Keratinocyte (primary cell): ENCODE results near the gene TAF13. TPM values are rescaled to one million over a fixed set of nuclear protein-coding genes. Genes with fewer than 3 reads are reported as not detected.

Experiments used
- DNase-seq: peaks from one replicate; pipeline ENCODE4 v3.0.0-alpha.2; 2011; ENCODE audit warnings: low read depth, missing footprints, low spot score
- FAIRE-seq: peaks from 2 replicates; lab custom pipeline; 2011; peaks lifted over from hg19 to GRCh38; lab: Jason Lieb, UNC
- H2AFZ ChIP-seq: 2 replicates; pipeline ENCODE4 v1.6.0; 2012; ENCODE audit warnings: low read length, control low read depth, inconsistent platforms; ENCODE audit not compliant: control insufficient read depth
- H3K27ac ChIP-seq: 2 replicates; pipeline ENCODE4 v1.5.1; 2011; ENCODE audit warnings: low read length; ENCODE audit not compliant: control insufficient read depth, insufficient read depth
- H3K27me3 ChIP-seq: 3 replicates; pipeline ENCODE4 v1.6.0; 2011; ENCODE audit warnings: low read length; ENCODE audit not compliant: control insufficient read depth, insufficient read depth; ENCODE audit errors: extremely low read depth
- H3K36me3 ChIP-seq, 2 experiments: 2 replicates in 1 of 2; 3 replicates in 1 of 2; pipeline ENCODE4 v1.5.1; 2011; ENCODE audit warnings: low read length in 2 of 2, mild to moderate bottlenecking in 1 of 2; ENCODE audit not compliant: control insufficient read depth in 2 of 2, insufficient read depth in 2 of 2; ENCODE audit errors: extremely low read depth in 1 of 2
- H3K4me1 ChIP-seq: 3 replicates; pipeline ENCODE4 v1.5.1; 2011; ENCODE audit warnings: low read length; ENCODE audit not compliant: control insufficient read depth, insufficient read depth; ENCODE audit errors: extremely low read depth
- H3K4me2 ChIP-seq: 3 replicates; pipeline ENCODE4 v1.6.0; 2011; ENCODE audit warnings: low read depth, low read length; ENCODE audit not compliant: control insufficient read depth, insufficient read depth; ENCODE audit errors: extremely low read depth
- H3K4me3 ChIP-seq, 3 experiments: fragments of 200-600 bp in 1 of 3; sonication (generic) in 1 of 3; 2 replicates in 2 of 3; 3 replicates in 1 of 3; pipeline ENCODE4 v1.5.1; 2011 to 2016; ENCODE audit warnings: low read length in 3 of 3, mild to moderate bottlenecking in 3 of 3, control low read depth in 2 of 3, inconsistent platforms in 1 of 3, low read depth in 1 of 3, mixed read lengths in 1 of 3, mixed run types in 1 of 3, moderate library complexity in 1 of 3; ENCODE audit not compliant: control insufficient read depth in 2 of 3, insufficient read depth in 2 of 3; ENCODE audit errors: extremely low read depth in 1 of 3
- H3K79me2 ChIP-seq: 2 replicates; pipeline ENCODE4 v1.6.0; 2012; ENCODE audit warnings: low read length; ENCODE audit not compliant: control insufficient read depth, insufficient read depth
- H3K9ac ChIP-seq: 3 replicates; pipeline ENCODE4 v1.6.0; 2011; ENCODE audit warnings: low read length; ENCODE audit not compliant: control insufficient read depth, insufficient read depth; ENCODE audit errors: extremely low read depth
- H3K9me1 ChIP-seq: 3 replicates; pipeline ENCODE4 v1.6.0; 2011; ENCODE audit warnings: low read length; ENCODE audit not compliant: control insufficient read depth, insufficient read depth; ENCODE audit errors: extremely low read depth
- H3K9me3 ChIP-seq: 2 replicates; pipeline ENCODE4 v1.5.1; 2012; ENCODE audit warnings: low read depth, low read length; ENCODE audit not compliant: control insufficient read depth
- H4K20me1 ChIP-seq: 3 replicates; pipeline ENCODE4 v1.6.0; 2011; ENCODE audit warnings: low read length; ENCODE audit not compliant: control insufficient read depth, insufficient read depth; ENCODE audit errors: extremely low read depth
- EZH2 ChIP-seq: IDR thresholded peaks from one replicate; pipeline ENCODE4 v1.6.1; 2012; ENCODE audit warnings: inconsistent platforms, mild to moderate bottlenecking, low read length, moderate library complexity
- dilution Hi-C: fragments of 300-500 bp; cut with MboI; formaldehyde crosslinking; loops from one replicate; pipeline ENCODE4 v1.7.0; 2020; ENCODE audit warnings: low sequenced_read_pairs; ENCODE audit not compliant: extremely low pct_ligation_motif_present
- polyA plus RNA-seq, 5 experiments: library from polyadenylated mRNA; depleted of rRNA in 3 of 5; stranded (reverse) in 3 of 5; stranded (forward) in 1 of 5; unstranded in 1 of 5; fragments of >200 nt; gene quantifications; 1 replicate in 1 of 5; 2 replicates in 3 of 5; 3 replicates in 1 of 5; pipeline versions ENCODE4 v1.2.1 to v1.2.3, GENCODE V29; 2011 to 2012; ENCODE audit warnings: missing spikeins in 2 of 5, low read depth in 1 of 5, low replicate concordance in 1 of 5
- TF ChIP-seq, protein P1 (sequence below), 3 experiments: IDR thresholded peaks in 1 of 3; conservative IDR thresholded peaks in 1 of 3; optimal IDR thresholded peaks in 1 of 3; 2 replicates in 2 of 3; 3 replicates in 1 of 3; pipeline versions ENCODE3 to v1.5.1; 2011; ENCODE audit warnings: low read length in 3 of 3, mild to moderate bottlenecking in 3 of 3, moderate library complexity in 2 of 3, control low read depth in 1 of 3, inconsistent platforms in 1 of 3; ENCODE audit not compliant: insufficient read depth in 2 of 3; ENCODE audit errors: extremely low read depth in 1 of 3

The TAF13 gene
- polyA plus RNA-seq, 1 donor (not counting 4 experiments of a cell fraction or from before 2014, with no cell fraction given): 151 TPM

- H3K36me3 ChIP-seq: peaks cover 7 to 8% of the 10 kb centered on the region in 2 experiments
- no peaks in the 10 kb centered on the region for H3K27me3 ChIP-seq
- H3K9ac ChIP-seq: peak overlapping the region; percentile 87
- dilution Hi-C loops: no loop called here
- H3K9me3 ChIP-seq: no peaks in the 10 kb centered on the region
- peak overlapping the region; percentile 78 for H2AFZ ChIP-seq
- peak overlapping the region; percentile 60 to 84 (median 66) for H3K4me3 ChIP-seq
- H3K4me1 ChIP-seq: peaks cover 14% of the 10 kb centered on the region
- H4K20me1 ChIP-seq: no peaks in the 10 kb centered on the region
- H3K9me1 ChIP-seq: no peaks in the 10 kb centered on the region
- H3K4me2 ChIP-seq: peak overlapping the region; percentile 93
- peaks cover 23% of the 10 kb centered on the region for H3K79me2 ChIP-seq
- TF ChIP-seq, protein P1, sequence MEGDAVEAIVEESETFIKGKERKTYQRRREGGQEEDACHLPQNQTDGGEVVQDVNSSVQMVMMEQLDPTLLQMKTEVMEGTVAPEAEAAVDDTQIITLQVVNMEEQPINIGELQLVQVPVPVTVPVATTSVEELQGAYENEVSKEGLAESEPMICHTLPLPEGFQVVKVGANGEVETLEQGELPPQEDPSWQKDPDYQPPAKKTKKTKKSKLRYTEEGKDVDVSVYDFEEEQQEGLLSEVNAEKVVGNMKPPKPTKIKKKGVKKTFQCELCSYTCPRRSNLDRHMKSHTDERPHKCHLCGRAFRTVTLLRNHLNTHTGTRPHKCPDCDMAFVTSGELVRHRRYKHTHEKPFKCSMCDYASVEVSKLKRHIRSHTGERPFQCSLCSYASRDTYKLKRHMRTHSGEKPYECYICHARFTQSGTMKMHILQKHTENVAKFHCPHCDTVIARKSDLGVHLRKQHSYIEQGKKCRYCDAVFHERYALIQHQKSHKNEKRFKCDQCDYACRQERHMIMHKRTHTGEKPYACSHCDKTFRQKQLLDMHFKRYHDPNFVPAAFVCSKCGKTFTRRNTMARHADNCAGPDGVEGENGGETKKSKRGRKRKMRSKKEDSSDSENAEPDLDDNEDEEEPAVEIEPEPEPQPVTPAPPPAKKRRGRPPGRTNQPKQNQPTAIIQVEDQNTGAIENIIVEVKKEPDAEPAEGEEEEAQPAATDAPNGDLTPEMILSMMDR (optimal IDR thresholded peaks at IDR 0.05 in 1 of 3, IDR thresholded peaks at IDR 0.05 in 1 of 3, conservative IDR thresholded peaks at IDR 0.05 in 1 of 3; ENCODE audit: extremely low read depth in 1 of 3, insufficient read depth in 2 of 3, low read length in 3 of 3): no peak
- no peak for TF ChIP-seq EZH2
- H3K27ac ChIP-seq: peak overlapping the region; percentile 88
- no peak for DNase-seq
- no peak for FAIRE-seq
These were observed 15.5 kb upstream of the TAF13 start for GRCh38 chr1:109091078-109091838.

GRCh38 chr1:109090196-109091077 lies 14.6 kb upstream of the TAF13 start, which contains the start of gene TMEM167B:
TSS of gene TMEM167B (plus strand) at chr1:109090764. CDS start at chr1:109090873, 109 bp downstream.
- peaks cover 0 to 8% of the 10 kb centered on the region in 2 experiments for H3K36me3 ChIP-seq
- H3K9me1 ChIP-seq: no peaks in the 10 kb centered on the region
- DNase-seq (peak; percentile 56), FAIRE-seq (no peak)
- H3K4me3 ChIP-seq: peak within 1 kb of the TSS; percentile 60 to 84 (median 66)
- H3K4me2 ChIP-seq: peak within 1 kb of the TSS; percentile 93
- dilution Hi-C loops: no loop called here
- peak within 1 kb of the TSS; percentile 87 for H3K9ac ChIP-seq
- H3K79me2 ChIP-seq: peaks cover 23% of the 10 kb centered on the region
- no peaks in the 10 kb centered on the region for H3K27me3 ChIP-seq
- peak within 1 kb of the TSS; percentile 90 for H2AFZ ChIP-seq
- peak within 1 kb of the TSS; percentile 88 for H3K27ac ChIP-seq
- no peak for TF ChIP-seq EZH2
- TF ChIP-seq, protein P1 (optimal IDR thresholded peaks at IDR 0.05 in 1 of 3, IDR thresholded peaks at IDR 0.05 in 1 of 3, conservative IDR thresholded peaks at IDR 0.05 in 1 of 3; ENCODE audit: extremely low read depth in 1 of 3, insufficient read depth in 2 of 3, low read length in 3 of 3): no peak
- peaks cover 10% of the 10 kb centered on the region for H3K4me1 ChIP-seq
- H4K20me1 ChIP-seq: no peaks in the 10 kb centered on the region
- H3K9me3 ChIP-seq: no peaks in the 10 kb centered on the region
